ENCODE measurements around the gene GOLGA6D.

GRCh38 chr15:75339531-75340240, 57.1 kb downstream of the GOLGA6D start:
- TF ChIP-seq CTCF (IDR thresholded peaks at IDR 0.05 in 4 of 5, conservative IDR thresholded peaks at IDR 0.05 in 1 of 5) (no peak), POLR2A (IDR thresholded peaks at IDR 0.05) (no peak)
